ENCODE results near the gene STAB1.

- no peak for TF ChIP-seq CTCF (IDR thresholded peaks at IDR 0.05 in 4 of 5, conservative IDR thresholded peaks at IDR 0.05 in 1 of 5)
- no peak for TF ChIP-seq POLR2A (IDR thresholded peaks at IDR 0.05)
These were observed 1.7 kb upstream of the STAB1 start for GRCh38 chr3:52493232-52494017.

Data from gastrocnemius medialis (tissue), 4 donors.